Chondrocyte (in vitro differentiated cells): ENCODE results near the gene MAP2K3. TPM values are rescaled to one million over a fixed set of nuclear protein-coding genes. Genes with fewer than 3 reads are reported as not detected.

Source experiments
- DNase-seq: peaks from one replicate; pipeline ENCODE4 v3.0.0; 2021; ENCODE audit warnings: mixed read lengths, low spot score
- H3K27ac Mint-ChIP-seq: one replicate; pipeline ENCODE4 v1.8.0; 2021; ENCODE audit warnings: mild to moderate bottlenecking, moderate library complexity, mixed read lengths; ENCODE audit not compliant: unreplicated experiment
- H3K27me3 Mint-ChIP-seq: 2 replicates; pipeline ENCODE4 v1.8.0; 2021; ENCODE audit warnings: low read depth, mixed read lengths
- H3K36me3 Mint-ChIP-seq: 2 replicates; pipeline ENCODE4 v1.8.0; 2021; ENCODE audit warnings: low read depth, mixed read lengths
- H3K4me1 Mint-ChIP-seq: 2 replicates; pipeline ENCODE4 v1.8.0; 2021; ENCODE audit warnings: low read depth, mild to moderate bottlenecking, mixed read lengths
- H3K4me3 Mint-ChIP-seq: one replicate; pipeline ENCODE4 v1.8.0; 2021; ENCODE audit warnings: mild to moderate bottlenecking, moderate library complexity, mixed read lengths; ENCODE audit not compliant: unreplicated experiment
- H3K9me3 Mint-ChIP-seq: 2 replicates; pipeline ENCODE4 v1.8.0; 2021; ENCODE audit warnings: low read depth, mixed read lengths
- CTCF ChIP-seq: fragments of 200-600 bp; sonication (generic); IDR thresholded peaks from 2 replicates; pipeline ENCODE4 v1.5.0; 2021; ENCODE audit warnings: antibody characterized with exemption, mild to moderate bottlenecking, moderate library complexity
- total RNA-seq: library from RNA; stranded (reverse); gene quantifications from 3 replicates; pipeline ENCODE4 v1.2.1, GENCODE V29; 2021

MAP2K3 gene
- total RNA-seq, 1 donor from 2014 or later: 35.9 TPM

- Mint-ChIP-seq H3K4me1 (no peaks in the 10 kb centered on the region), H3K9me3 (peaks cover 7% of the 10 kb centered on the region), H3K27ac (no peak overlapping the region), H3K36me3 (peaks cover 10% of the 10 kb centered on the region), H3K27me3 (no peaks in the 10 kb centered on the region), H3K4me3 (no peak overlapping the region)
- no peak for DNase-seq
- TF ChIP-seq CTCF: no peak
Observed at GRCh38 chr17:21297026-21297520, 12.6 kb downstream of the MAP2K3 start.

DNA sequence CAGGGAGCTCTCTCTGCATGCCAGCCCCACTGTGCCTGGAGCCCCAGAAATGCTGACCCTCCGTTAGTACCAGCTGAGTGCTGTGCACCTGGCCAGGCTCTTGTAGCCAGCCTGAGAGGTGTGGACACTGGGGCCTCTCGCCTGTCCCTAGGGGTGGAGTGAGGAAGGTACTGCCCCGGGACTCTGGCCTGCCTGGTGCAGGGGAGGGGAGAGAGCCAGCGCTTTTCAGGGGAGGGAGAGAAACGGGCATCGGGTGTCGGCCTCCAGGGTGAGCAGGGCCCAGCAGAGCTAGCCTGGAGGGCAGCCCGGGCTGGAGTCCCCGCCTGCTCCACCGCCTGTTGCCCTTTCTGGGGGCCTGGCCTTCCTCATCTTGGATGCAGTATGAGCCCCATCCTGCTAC is 13.1 kb downstream of the MAP2K3 start:
- TF ChIP-seq CTCF: no peak
- Mint-ChIP-seq H3K4me1 (no peaks in the 10 kb centered on the region), H3K9me3 (peaks cover 7% of the 10 kb centered on the region), H3K27me3 (no peaks in the 10 kb centered on the region), H3K4me3 (no peak overlapping the region), H3K27ac (no peak overlapping the region), H3K36me3 (peaks cover 12% of the 10 kb centered on the region)
- DNase-seq: no peak

DNA sequence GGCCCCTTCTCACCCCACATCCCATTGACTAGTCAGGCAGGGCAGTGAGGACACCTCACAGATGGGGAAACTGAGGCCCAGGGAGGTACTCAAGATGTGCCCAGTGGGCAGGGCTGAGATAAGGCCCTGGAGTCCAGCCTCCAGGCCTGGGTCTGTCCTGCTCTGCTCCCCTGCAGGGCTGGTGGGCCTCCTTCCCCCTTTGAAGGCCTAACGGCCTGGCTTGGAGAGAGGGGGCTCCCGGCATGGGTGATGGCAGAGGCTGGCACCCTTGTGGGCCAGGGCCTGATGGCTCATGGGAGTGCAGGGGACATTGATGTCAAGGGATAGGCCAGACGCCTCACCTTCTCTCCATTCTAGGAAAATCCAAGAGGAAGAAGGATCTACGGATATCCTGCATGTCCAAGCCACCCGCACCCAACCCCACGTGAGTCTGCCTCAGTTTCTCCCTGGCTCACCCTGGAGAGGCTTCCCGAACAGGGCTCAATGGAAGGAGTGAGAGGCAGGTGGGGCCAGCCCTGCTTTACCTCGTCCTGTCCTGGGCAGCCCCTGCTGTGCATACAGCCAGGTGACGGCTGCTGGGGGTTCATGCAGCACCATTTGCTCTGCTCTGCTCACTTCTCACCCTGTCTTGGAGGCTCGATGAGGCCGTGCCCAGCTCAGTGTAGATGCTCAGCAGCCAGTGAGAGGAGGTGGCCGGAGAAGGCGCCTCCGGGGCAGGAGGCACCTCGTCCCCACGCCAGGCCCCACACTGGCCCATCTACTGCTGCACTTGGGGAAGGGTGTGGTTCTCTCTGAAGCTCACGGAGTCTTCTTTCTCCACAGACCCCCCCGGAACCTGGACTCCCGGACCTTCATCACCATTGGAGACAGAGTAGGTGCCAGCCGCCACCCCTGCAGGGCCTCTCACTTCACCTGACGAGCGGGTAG is 13.8 kb downstream of the MAP2K3 start:
- Mint-ChIP-seq H3K36me3 (peaks cover 14% of the 10 kb centered on the region), H3K27ac (no peak overlapping the region), H3K4me3 (no peak overlapping the region), H3K27me3 (no peaks in the 10 kb centered on the region), H3K9me3 (peaks cover 5% of the 10 kb centered on the region), H3K4me1 (no peaks in the 10 kb centered on the region)
- no peak for TF ChIP-seq CTCF
- DNase-seq: no peak

- Mint-ChIP-seq H3K4me1 (no peaks in the 10 kb centered on the region), H3K9me3 (peaks cover 9% of the 10 kb centered on the region), H3K36me3 (peaks cover 15% of the 10 kb centered on the region), H3K4me3 (no peak overlapping the region), H3K27me3 (no peaks in the 10 kb centered on the region), H3K27ac (no peak overlapping the region)
- no peak for TF ChIP-seq CTCF
- DNase-seq: no peak
Observed at GRCh38 chr17:21298983-21299519, 14.5 kb downstream of the MAP2K3 start.

DNA sequence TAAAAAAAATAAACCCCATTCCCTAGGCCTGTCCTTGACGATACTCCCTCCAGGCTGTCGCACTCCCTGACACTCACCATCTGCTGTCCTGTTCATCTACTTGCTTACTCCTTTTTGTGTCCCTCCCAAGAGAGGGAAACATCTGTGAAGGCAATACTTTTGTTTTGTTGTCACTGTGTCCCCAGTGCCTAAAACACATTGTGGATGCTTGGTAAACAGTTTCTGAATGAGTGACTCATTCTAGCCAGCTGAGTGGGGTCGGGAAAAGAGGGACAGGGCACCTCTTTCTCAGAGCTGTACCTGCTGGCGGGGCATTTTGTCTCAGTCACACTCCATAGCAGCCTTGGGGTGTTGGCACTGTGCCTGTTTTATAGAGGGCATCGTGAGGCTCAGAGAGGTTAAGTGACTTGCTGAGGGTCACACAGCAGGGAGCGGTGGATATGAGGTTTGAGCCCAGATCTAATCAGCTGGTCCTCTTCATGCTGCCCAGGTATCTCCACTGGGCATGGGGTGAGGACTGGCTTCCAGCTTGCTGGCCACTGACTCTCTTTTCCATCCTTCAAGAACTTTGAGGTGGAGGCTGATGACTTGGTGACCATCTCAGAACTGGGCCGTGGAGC is 15.6 kb downstream of the MAP2K3 start:
- Mint-ChIP-seq H3K4me3 (no peak overlapping the region), H3K9me3 (peaks cover 9% of the 10 kb centered on the region), H3K4me1 (no peaks in the 10 kb centered on the region), H3K36me3 (peaks cover 15% of the 10 kb centered on the region), H3K27me3 (no peaks in the 10 kb centered on the region), H3K27ac (no peak overlapping the region)
- TF ChIP-seq CTCF: no peak
- no peak for DNase-seq
